WTC11 (cell line): Measurements from ENCODE around the gene ETFB. TPM values are rescaled to one million over a fixed set of nuclear protein-coding genes. Genes with fewer than 3 reads are reported as not detected.

Experiments
- ATAC-seq: fragments of 200-7000 bp; cut with Tn5 transposase; 2 replicates; pipeline ENCODE4 v1.10.0; 2021; ENCODE audit warnings: mild to moderate bottlenecking, moderate library complexity
- CTCF ChIA-PET: fragments of 300-600 bp; sonication (Branson Sonifier 250); formaldehyde crosslinking; loops from one replicate; lab custom pipeline; 2021; ENCODE audit warnings: antibody characterized with exemption; lab: Charles Lee
- POLR2A ChIA-PET: fragments of 350-600 bp; sonication (Branson Sonifier 250); formaldehyde crosslinking; loops from one replicate; lab custom pipeline; 2021; ENCODE audit warnings: antibody characterized with exemption; lab: Charles Lee
- DNase-seq: peaks from one replicate; pipeline ENCODE4 v3.0.0; 2021; ENCODE audit warnings: low spot score
- H3K27ac Mint-ChIP-seq: 2 replicates; pipeline ENCODE4 v1.8.0; 2021; ENCODE audit warnings: mixed read lengths
- H3K27me3 Mint-ChIP-seq: 2 replicates; pipeline ENCODE4 v1.8.0; 2021; ENCODE audit warnings: low read depth, mild to moderate bottlenecking, moderate library complexity, mixed read lengths
- H3K36me3 Mint-ChIP-seq: 2 replicates; pipeline ENCODE4 v1.8.0; 2021; ENCODE audit warnings: mixed read lengths
- H3K4me1 Mint-ChIP-seq: 2 replicates; pipeline ENCODE4 v1.8.0; 2022; ENCODE audit warnings: mixed read lengths
- H3K4me3 Mint-ChIP-seq: 2 replicates; pipeline ENCODE4 v1.8.0; 2021; ENCODE audit warnings: mild to moderate bottlenecking, moderate library complexity, mixed read lengths
- H3K9me3 Mint-ChIP-seq: 2 replicates; pipeline ENCODE4 v1.8.0; 2021; ENCODE audit warnings: mixed read lengths
- ATF1 ChIP-seq: sonication (generic); formaldehyde crosslinking; IDR thresholded peaks from 2 replicates; pipeline ENCODE4 v1.8.1; 2023; ENCODE audit warnings: mild to moderate bottlenecking, moderate library complexity, missing genetic modification reagents
- ESRRA ChIP-seq: sonication (generic); formaldehyde crosslinking; IDR thresholded peaks from 2 replicates; pipeline ENCODE4 v1.8.1; 2022; ENCODE audit warnings: mild to moderate bottlenecking, missing genetic modification reagents, borderline replicate concordance
- ETV6 ChIP-seq: sonication (generic); formaldehyde crosslinking; IDR thresholded peaks from 2 replicates; pipeline ENCODE4 v1.8.1; 2022; ENCODE audit warnings: mild to moderate bottlenecking, missing genetic modification reagents
- FOXK1 ChIP-seq: sonication (generic); formaldehyde crosslinking; IDR thresholded peaks from 2 replicates; pipeline ENCODE4 v1.8.0; 2022; ENCODE audit warnings: mild to moderate bottlenecking, moderate library complexity, missing genetic modification reagents
- KAT7 ChIP-seq: sonication (generic); formaldehyde crosslinking; IDR thresholded peaks from 2 replicates; pipeline ENCODE4 v1.8.1; 2023; ENCODE audit warnings: missing genetic modification reagents, mild to moderate bottlenecking, borderline replicate concordance
- OVOL2 ChIP-seq: fragments of 250-450 bp; sonication (Bioruptor Pico); IDR thresholded peaks from 2 replicates; pipeline ENCODE4 v1.9.0; 2021; ENCODE audit warnings: mild to moderate bottlenecking, borderline replicate concordance
- RELA ChIP-seq: sonication (generic); formaldehyde crosslinking; IDR thresholded peaks from 2 replicates; pipeline ENCODE4 v1.8.1; 2022; ENCODE audit warnings: missing genetic modification reagents, mild to moderate bottlenecking, borderline replicate concordance
- ZNF121 ChIP-seq: sonication (generic); formaldehyde crosslinking; IDR thresholded peaks from 2 replicates; pipeline ENCODE4 v1.8.0; 2023; ENCODE audit warnings: missing genetic modification reagents
- ZNF232 ChIP-seq: sonication (generic); formaldehyde crosslinking; IDR thresholded peaks from 2 replicates; pipeline ENCODE4 v1.8.0; 2022; ENCODE audit warnings: mild to moderate bottlenecking, missing genetic modification reagents
- ZNF263 ChIP-seq: sonication (generic); formaldehyde crosslinking; IDR thresholded peaks from 2 replicates; pipeline ENCODE4 v1.8.1; 2022; ENCODE audit warnings: low read depth, mild to moderate bottlenecking, moderate library complexity, missing genetic modification reagents
- ZNF396 ChIP-seq: fragments of 250-450 bp; sonication (Bioruptor Pico); IDR thresholded peaks from 2 replicates; pipeline ENCODE4 v1.8.0; 2021; ENCODE audit warnings: mild to moderate bottlenecking, moderate library complexity, borderline replicate concordance
- total RNA-seq: library from RNA; stranded (reverse); gene quantifications from 3 replicates; pipeline ENCODE4 v1.2.3, GENCODE V29; 2021
- TF ChIP-seq, protein P1 (sequence below): sonication (generic); formaldehyde crosslinking; IDR thresholded peaks from 2 replicates; pipeline ENCODE4 v1.8.0; 2022; ENCODE audit warnings: mild to moderate bottlenecking, missing genetic modification reagents
- TF ChIP-seq, protein P2 (sequence below): fragments of 200-600 bp; IDR thresholded peaks from 2 replicates; pipeline ENCODE4 v1.8.0; 2022; ENCODE audit warnings: antibody characterized with exemption
- TF ChIP-seq, protein P3 (sequence below): sonication (generic); formaldehyde crosslinking; IDR thresholded peaks from 2 replicates; pipeline ENCODE4 v1.8.0; 2023; ENCODE audit warnings: missing genetic modification reagents, mild to moderate bottlenecking, borderline replicate concordance
- TF ChIP-seq, protein P4 (sequence below): sonication (generic); formaldehyde crosslinking; IDR thresholded peaks from 2 replicates; pipeline ENCODE4 v1.8.0; 2022; ENCODE audit warnings: missing genetic modification reagents
- TF ChIP-seq, protein P5 (sequence below): sonication (generic); formaldehyde crosslinking; IDR thresholded peaks from 2 replicates; pipeline ENCODE4 v1.8.1; 2023; ENCODE audit warnings: mild to moderate bottlenecking, missing genetic modification reagents, borderline replicate concordance
- TF ChIP-seq, protein P6 (sequence below): fragments of 250-450 bp; sonication (Bioruptor Pico); conservative IDR thresholded peaks from 2 replicates; pipeline ENCODE4 v1.9.0; 2021; ENCODE audit warnings: mild to moderate bottlenecking
- TF ChIP-seq, protein P7 (sequence below): sonication (generic); formaldehyde crosslinking; IDR thresholded peaks from 2 replicates; pipeline ENCODE4 v1.8.1; 2022; ENCODE audit warnings: mild to moderate bottlenecking, moderate library complexity, missing genetic modification reagents

The ETFB gene
- total RNA-seq, 1 experiment from 2014 or later, result 60.6 TPM

DNA sequence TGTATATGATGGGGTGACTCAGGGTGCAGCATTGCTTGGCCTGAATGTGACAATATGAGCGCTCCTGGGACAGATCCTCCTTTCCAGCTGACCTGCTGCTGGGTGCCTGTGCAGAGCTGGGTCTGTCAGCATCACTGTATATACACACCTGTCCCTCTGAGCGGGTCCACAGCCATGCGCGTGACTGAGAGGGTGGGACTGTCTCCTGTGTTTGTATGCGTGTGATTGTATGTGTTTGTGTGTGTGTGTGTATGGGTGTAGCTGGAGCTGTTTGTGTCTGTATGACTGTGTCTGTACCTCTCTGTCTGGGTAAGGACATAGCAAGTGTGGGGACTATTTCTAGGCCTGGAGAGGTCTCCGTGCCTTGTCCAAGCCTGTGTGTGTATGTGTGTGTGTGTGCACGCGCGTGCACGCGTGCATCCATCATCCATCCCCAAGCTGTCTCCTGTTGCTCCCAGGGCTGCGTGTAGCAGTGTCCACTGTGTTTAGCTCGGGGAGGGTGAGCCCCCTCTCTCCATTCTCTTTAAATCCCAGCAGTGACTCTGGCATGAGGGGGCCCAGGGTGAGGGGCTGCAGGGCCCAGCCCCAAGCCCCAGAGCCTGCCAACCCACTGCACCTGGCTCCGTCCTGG lies 46.4 kb downstream of the ETFB start:
- no peak overlapping the region for H3K4me3 Mint-ChIP-seq
- H3K4me1 Mint-ChIP-seq, result peaks cover 15% of the 10 kb centered on the region
- H3K27ac Mint-ChIP-seq, result no peak overlapping the region
- H3K9me3 Mint-ChIP-seq, result peaks cover 5% of the 10 kb centered on the region
- ChIA-PET POLR2A (no interaction called here), CTCF (no interaction called here)
- ATAC-seq (no peak), DNase-seq (no peak)
- H3K27me3 Mint-ChIP-seq, result peaks cover 12% of the 10 kb centered on the region
- peaks cover 17% of the 10 kb centered on the region for H3K36me3 Mint-ChIP-seq
- no peak for TF ChIP-seq ATF1 (CRISPR knock-in tag)
- no peak for TF ChIP-seq ESRRA (CRISPR knock-in tag)
- TF ChIP-seq FOXK1 (CRISPR knock-in tag), result no peak
- TF ChIP-seq, protein P1, sequence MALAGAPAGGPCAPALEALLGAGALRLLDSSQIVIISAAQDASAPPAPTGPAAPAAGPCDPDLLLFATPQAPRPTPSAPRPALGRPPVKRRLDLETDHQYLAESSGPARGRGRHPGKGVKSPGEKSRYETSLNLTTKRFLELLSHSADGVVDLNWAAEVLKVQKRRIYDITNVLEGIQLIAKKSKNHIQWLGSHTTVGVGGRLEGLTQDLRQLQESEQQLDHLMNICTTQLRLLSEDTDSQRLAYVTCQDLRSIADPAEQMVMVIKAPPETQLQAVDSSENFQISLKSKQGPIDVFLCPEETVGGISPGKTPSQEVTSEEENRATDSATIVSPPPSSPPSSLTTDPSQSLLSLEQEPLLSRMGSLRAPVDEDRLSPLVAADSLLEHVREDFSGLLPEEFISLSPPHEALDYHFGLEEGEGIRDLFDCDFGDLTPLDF (CRISPR knock-in tag), result no peak
- TF ChIP-seq, protein P2, sequence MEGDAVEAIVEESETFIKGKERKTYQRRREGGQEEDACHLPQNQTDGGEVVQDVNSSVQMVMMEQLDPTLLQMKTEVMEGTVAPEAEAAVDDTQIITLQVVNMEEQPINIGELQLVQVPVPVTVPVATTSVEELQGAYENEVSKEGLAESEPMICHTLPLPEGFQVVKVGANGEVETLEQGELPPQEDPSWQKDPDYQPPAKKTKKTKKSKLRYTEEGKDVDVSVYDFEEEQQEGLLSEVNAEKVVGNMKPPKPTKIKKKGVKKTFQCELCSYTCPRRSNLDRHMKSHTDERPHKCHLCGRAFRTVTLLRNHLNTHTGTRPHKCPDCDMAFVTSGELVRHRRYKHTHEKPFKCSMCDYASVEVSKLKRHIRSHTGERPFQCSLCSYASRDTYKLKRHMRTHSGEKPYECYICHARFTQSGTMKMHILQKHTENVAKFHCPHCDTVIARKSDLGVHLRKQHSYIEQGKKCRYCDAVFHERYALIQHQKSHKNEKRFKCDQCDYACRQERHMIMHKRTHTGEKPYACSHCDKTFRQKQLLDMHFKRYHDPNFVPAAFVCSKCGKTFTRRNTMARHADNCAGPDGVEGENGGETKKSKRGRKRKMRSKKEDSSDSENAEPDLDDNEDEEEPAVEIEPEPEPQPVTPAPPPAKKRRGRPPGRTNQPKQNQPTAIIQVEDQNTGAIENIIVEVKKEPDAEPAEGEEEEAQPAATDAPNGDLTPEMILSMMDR, result no peak
- TF ChIP-seq, protein P3, sequence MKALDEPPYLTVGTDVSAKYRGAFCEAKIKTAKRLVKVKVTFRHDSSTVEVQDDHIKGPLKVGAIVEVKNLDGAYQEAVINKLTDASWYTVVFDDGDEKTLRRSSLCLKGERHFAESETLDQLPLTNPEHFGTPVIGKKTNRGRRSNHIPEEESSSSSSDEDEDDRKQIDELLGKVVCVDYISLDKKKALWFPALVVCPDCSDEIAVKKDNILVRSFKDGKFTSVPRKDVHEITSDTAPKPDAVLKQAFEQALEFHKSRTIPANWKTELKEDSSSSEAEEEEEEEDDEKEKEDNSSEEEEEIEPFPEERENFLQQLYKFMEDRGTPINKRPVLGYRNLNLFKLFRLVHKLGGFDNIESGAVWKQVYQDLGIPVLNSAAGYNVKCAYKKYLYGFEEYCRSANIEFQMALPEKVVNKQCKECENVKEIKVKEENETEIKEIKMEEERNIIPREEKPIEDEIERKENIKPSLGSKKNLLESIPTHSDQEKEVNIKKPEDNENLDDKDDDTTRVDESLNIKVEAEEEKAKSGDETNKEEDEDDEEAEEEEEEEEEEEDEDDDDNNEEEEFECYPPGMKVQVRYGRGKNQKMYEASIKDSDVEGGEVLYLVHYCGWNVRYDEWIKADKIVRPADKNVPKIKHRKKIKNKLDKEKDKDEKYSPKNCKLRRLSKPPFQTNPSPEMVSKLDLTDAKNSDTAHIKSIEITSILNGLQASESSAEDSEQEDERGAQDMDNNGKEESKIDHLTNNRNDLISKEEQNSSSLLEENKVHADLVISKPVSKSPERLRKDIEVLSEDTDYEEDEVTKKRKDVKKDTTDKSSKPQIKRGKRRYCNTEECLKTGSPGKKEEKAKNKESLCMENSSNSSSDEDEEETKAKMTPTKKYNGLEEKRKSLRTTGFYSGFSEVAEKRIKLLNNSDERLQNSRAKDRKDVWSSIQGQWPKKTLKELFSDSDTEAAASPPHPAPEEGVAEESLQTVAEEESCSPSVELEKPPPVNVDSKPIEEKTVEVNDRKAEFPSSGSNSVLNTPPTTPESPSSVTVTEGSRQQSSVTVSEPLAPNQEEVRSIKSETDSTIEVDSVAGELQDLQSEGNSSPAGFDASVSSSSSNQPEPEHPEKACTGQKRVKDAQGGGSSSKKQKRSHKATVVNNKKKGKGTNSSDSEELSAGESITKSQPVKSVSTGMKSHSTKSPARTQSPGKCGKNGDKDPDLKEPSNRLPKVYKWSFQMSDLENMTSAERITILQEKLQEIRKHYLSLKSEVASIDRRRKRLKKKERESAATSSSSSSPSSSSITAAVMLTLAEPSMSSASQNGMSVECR (CRISPR knock-in tag), result no peak
- no peak for TF ChIP-seq RELA (CRISPR knock-in tag)
- TF ChIP-seq ZNF263 (CRISPR knock-in tag), result no peak
- no peak for TF ChIP-seq ZNF396 (CRISPR knock-in tag)
- TF ChIP-seq, protein P4, sequence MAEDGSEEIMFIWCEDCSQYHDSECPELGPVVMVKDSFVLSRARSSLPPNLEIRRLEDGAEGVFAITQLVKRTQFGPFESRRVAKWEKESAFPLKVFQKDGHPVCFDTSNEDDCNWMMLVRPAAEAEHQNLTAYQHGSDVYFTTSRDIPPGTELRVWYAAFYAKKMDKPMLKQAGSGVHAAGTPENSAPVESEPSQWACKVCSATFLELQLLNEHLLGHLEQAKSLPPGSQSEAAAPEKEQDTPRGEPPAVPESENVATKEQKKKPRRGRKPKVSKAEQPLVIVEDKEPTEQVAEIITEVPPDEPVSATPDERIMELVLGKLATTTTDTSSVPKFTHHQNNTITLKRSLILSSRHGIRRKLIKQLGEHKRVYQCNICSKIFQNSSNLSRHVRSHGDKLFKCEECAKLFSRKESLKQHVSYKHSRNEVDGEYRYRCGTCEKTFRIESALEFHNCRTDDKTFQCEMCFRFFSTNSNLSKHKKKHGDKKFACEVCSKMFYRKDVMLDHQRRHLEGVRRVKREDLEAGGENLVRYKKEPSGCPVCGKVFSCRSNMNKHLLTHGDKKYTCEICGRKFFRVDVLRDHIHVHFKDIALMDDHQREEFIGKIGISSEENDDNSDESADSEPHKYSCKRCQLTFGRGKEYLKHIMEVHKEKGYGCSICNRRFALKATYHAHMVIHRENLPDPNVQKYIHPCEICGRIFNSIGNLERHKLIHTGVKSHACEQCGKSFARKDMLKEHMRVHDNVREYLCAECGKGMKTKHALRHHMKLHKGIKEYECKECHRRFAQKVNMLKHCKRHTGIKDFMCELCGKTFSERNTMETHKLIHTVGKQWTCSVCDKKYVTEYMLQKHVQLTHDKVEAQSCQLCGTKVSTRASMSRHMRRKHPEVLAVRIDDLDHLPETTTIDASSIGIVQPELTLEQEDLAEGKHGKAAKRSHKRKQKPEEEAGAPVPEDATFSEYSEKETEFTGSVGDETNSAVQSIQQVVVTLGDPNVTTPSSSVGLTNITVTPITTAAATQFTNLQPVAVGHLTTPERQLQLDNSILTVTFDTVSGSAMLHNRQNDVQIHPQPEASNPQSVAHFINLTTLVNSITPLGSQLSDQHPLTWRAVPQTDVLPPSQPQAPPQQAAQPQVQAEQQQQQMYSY (CRISPR knock-in tag), result no peak
- TF ChIP-seq ZNF121 (CRISPR knock-in tag), result no peak
- TF ChIP-seq KAT7 (CRISPR knock-in tag), result no peak
- TF ChIP-seq OVOL2 (CRISPR knock-in tag), result no peak
- TF ChIP-seq, protein P5, sequence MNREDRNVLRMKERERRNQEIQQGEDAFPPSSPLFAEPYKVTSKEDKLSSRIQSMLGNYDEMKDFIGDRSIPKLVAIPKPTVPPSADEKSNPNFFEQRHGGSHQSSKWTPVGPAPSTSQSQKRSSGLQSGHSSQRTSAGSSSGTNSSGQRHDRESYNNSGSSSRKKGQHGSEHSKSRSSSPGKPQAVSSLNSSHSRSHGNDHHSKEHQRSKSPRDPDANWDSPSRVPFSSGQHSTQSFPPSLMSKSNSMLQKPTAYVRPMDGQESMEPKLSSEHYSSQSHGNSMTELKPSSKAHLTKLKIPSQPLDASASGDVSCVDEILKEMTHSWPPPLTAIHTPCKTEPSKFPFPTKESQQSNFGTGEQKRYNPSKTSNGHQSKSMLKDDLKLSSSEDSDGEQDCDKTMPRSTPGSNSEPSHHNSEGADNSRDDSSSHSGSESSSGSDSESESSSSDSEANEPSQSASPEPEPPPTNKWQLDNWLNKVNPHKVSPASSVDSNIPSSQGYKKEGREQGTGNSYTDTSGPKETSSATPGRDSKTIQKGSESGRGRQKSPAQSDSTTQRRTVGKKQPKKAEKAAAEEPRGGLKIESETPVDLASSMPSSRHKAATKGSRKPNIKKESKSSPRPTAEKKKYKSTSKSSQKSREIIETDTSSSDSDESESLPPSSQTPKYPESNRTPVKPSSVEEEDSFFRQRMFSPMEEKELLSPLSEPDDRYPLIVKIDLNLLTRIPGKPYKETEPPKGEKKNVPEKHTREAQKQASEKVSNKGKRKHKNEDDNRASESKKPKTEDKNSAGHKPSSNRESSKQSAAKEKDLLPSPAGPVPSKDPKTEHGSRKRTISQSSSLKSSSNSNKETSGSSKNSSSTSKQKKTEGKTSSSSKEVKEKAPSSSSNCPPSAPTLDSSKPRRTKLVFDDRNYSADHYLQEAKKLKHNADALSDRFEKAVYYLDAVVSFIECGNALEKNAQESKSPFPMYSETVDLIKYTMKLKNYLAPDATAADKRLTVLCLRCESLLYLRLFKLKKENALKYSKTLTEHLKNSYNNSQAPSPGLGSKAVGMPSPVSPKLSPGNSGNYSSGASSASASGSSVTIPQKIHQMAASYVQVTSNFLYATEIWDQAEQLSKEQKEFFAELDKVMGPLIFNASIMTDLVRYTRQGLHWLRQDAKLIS, result no peak
- TF ChIP-seq ETV6 (CRISPR knock-in tag), result no peak
- TF ChIP-seq, protein P6, sequence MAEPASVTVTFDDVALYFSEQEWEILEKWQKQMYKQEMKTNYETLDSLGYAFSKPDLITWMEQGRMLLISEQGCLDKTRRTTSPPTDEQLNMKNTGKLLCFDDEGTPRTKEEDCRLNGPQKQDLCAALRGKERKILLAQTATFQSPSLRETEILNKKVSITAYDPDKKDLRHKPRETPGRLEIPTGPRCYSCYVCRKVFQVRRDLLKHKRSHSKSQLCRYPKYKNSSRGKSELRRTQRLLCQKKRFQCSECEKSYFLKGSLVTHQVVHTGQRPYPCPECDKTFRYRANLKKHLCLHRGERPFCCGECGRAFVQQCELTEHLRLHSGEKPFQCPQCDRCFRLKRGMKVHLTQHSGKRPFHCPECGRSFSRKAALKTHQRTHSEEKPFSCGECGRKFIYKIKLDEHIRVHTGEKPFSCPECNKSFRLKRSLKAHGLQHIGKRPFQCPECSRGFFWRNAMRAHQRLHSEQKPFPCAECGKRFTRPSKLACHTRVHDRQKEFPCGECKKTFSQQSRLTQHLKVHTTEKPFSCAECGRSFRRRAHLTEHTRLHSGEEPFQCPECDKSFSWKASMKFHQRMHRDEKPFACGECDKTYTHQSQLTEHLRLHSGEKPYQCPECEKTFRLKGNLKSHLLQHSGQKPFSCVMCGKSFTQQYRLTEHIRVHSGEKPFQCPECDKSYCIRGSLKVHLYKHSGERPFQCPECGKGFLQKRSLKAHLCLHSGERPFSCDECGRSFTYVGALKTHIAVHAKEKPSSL (CRISPR knock-in tag), result no peak
- no peak for TF ChIP-seq ZNF232 (CRISPR knock-in tag)
- TF ChIP-seq, protein P7, sequence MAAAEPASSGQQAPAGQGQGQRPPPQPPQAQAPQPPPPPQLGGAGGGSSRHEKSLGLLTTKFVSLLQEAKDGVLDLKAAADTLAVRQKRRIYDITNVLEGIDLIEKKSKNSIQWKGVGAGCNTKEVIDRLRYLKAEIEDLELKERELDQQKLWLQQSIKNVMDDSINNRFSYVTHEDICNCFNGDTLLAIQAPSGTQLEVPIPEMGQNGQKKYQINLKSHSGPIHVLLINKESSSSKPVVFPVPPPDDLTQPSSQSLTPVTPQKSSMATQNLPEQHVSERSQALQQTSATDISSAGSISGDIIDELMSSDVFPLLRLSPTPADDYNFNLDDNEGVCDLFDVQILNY, result no peak
